Fibroblast of peridontal ligament (primary cell): ENCODE data around the gene COL23A1.

Experiments
- DNase-seq: peaks from one replicate; pipeline ENCODE4 v3.0.0-alpha.2; 2010; ENCODE audit errors: extremely low read depth

The COL23A1 gene

DNA sequence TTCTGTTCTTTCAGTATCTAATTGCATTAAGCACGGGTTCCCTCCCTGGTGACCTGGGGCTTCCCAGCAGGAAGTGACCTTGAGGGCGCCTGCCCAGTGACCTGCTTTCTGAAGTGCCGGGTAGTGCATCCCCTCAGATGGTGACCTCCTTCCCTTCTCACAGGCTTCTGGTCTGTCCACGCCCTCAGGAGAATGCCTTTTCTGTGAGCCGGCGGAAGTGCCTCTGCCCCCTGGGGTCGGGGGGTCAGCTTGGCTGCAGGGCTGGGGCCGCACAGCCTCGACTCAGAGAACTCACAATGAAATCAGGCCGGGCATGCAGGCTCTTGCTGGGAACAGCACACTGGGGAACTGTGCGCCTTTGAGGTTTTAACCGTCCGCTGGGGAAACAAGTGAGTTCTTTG, 233.1 kb downstream of the COL23A1 start:
- no peak for DNase-seq

DNA sequence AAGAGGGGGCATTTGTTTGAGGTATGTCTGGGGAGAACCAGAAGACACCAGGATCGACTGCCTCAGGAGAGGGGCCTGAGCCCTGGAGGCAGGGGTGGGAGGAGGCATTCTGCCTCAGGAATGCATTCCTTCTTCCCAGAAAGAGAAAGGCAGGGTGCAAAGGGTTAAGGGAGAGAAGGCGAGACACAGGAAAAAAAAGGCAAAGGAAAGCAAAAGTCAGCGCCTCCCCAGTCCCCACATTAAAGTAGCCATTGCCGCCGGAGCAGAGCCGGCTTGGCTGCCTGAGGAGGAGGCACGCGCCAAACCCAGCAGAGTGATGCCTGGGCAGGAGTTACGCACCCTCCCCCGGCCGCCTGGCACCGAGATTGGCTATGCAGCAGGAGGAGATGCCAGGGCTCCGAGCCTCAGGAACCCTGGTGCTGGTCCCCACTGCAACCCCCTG, 233.7 kb downstream of the COL23A1 start:
- no peak for DNase-seq

DNA sequence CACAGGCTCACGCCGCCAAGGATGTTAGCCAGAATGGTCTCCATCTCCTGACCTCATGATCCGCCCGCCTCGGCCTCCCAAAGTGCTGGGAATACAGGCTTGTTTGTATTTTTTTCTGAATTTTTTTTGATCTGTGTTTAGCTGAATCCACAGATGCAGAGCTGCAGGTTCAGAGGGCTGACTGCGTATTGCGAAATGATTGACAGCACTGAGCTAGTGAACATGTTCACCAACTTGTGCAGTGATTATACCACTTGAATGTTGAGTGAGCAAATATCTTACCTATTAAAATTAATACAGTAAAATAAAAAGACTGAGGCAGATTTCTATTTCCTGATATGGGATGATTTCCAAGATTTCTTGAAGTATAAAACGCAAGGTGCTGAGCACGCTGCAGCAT, 234.5 kb downstream of the COL23A1 start:
- DNase-seq = no peak

DNA sequence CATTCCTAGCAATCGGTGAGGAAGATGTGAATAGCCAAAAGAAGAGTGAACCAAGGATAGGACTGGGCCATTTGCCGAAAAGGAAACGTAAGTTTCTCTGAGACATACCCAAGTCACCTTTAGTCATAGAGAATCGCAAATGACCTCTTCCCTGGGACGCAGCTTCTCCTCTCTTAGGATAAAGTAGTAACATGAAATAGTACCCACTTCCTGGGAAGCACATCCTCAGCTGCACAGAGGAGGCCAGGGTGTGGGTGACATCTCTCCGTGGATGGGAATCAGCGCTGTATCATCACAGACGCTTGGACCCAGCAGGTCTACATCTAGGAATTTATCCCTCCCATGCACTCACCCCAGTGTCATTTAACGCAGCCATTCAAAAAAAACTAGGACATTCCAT, 236.7 kb downstream of the COL23A1 start:
- no peak for DNase-seq

DNA sequence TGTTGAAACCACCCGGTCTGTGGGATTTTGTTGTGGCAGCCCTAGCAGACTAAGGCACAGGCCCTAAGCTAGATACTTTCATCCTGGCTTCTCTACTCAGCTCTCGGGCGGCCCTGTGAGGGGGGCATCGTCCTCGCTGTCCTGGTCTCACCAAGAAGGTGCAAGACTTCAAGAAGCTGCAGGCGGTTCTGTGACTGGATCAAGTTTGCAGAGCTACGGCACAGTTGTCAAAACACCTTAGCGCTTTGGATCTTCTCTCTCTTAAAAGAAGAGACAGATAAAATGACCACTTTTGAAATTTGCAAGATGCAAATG, 238.2 kb downstream of the COL23A1 start:
- DNase-seq = no peak

DNA sequence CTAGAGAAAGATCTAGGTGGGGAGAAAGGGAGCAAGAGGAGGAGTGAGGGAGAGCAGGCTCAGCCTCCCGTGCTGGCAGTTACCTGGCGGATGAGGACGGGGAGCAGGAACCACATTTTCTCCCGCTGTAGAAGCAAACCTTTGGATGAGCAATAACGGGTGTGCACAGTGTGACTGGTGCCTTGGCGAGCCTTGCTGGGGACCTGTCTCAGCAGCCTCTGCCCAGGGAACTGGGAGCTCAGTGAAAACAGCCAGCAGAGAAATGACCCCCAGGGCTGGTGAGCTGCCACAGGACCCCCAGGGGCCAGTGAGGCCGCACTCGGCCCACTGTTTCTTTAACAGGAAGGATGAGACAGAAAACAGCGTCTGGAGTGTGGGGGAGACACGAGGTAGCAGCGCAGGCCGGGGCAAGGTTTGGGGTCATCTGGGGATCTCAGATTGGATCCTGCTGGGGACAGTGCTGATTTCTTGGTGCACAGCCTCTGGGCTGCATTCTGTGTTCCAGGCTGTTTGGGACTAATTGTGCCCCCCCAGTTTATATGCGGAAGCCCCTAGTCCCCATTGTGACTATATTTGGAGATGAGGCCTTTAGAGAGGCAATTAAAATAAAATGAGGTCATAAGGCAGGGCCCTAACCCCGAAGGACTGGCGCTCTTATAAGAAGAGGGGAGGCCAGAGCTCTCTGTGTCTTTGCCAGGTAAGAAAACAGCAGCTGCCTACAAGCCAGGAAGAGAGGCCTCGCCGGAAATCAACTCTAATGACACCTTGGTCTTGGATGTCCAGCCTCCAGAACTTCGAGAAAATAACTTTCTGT, 238.8 kb downstream of the COL23A1 start:
- no peak for DNase-seq

DNA sequence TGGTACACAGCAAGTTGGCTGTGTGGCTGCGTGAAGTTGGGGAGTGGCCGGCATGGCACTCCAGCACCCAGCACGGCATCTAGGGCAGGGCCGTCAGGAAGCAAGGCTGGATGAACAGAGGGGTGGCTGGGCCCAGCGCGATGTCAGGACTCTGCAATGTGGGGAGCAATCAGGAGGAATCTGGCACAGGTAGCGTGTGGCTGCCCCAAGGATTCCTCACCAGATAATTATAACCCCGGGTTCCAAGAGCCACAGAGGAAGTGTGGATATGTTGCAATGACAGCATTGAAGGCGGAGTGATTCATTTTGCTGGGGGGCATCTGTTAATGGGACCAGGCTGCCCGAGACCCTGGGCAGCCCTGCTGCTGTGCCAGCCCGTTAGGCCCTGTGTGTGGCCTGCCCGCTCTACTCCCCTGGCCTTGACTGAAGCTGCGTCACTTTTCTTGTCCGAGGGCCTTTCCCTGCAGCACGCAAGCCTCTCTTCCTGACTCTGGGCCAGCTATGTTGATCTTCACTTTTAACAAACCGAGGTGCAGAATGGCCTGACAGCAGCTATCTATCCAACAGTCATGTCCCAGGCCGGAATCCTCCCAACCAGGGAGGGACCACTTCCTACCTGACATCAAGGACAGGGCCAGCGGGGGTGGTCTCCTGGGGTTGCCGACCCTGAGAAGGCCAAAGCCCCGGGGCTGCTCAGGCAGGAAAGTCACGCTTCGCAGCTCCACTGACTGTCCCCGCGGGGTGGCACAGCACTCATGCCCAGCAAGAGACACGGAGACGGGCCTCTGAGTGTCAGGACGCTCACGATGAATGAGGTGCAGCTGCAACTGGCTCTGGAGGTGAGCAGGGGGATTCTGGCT, 239.6 kb downstream of the COL23A1 start:
- DNase-seq = no peak

DNA sequence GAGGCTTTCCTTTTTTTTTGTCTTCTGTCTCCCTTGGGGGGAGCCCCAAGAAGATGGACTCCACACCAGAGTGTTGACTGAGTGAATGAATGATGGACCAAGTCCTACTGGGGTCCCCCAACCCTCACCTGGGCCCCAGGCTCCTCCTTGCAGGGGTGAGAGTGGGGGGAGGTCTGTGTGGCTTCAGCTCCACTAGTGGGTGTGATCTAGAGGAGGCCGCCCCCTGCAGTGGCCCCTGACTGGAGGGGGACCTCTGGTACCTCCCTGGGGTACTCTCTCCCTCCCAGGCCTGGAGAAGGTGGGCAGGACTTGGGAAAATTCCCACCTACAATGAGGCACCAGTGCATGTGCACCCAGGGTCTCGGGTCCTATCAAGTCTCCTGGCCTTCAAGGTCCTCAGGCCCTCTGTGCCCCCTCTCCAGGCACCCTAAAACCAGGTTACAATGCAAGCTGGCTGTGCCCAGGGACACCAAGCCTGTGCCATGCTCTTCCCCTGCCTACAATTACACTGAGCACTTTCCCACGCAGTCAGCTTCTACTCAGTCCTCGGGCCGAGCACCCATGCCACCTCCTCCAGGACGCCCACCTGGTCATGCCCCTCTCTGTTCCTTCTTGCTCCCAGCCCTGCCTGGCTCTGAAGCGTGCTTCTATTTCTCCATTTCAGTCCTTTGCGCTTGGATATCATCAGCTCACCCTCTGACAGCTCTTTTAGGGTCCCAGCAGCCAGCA, 240.4 kb downstream of the COL23A1 start:
- DNase-seq = no peak

DNA sequence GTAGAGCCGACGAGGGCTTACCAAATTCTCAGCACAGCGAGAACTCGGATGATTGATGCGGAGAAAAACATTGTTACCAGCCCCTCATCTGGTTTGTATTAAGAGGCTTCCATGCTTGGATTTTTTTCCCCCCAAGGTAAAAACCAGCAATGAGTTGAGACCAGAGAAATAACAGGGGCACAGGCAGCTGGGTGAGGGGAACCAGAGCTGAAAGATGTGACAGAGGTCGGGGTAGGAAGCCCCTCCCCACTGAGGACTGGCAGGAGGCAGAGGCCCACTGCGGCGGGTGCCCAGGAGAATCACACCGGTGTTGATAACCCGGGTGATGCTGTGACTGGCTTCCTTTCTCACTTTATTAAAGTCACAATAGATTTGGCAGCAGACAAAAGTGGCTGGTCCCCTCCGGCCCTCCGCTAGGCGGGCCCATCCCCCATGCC, 241.1 kb downstream of the COL23A1 start:
- no peak for DNase-seq

DNA sequence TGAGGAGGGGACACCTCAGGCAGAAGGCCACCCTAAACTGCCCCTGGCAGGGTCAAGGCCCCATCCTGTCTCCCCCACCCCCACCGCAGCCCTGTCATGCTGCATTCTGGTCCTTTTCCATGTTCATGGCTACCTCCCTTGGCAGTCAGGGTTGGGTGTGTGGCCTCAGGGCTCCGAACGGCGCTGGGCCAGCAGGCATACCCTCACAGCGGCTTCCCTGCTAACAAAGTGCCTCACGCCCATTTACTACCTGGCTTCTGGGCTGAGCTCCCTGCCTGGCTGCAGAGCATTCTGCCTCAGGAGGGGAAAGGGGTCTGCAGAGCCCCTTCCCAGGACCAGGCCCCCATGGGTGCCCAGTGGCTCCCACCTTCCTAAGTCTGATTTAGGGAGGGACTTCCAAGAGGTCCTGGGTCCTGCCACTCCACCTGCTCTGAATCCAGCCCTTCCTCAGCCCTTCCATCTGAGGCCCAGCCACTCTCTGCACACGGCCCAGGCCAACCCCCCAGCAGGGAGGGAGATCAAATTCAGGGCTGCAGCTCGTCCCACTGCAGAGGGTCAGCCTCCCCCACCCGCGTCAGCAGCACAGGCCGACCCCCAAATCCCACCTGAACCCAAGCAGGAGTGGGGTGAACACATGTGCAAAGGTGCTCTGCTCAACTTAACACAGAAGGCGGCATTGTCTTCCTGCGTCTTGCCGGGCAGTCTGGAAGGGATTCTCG, 241.7 kb downstream of the COL23A1 start:
- DNase-seq = no peak

DNA sequence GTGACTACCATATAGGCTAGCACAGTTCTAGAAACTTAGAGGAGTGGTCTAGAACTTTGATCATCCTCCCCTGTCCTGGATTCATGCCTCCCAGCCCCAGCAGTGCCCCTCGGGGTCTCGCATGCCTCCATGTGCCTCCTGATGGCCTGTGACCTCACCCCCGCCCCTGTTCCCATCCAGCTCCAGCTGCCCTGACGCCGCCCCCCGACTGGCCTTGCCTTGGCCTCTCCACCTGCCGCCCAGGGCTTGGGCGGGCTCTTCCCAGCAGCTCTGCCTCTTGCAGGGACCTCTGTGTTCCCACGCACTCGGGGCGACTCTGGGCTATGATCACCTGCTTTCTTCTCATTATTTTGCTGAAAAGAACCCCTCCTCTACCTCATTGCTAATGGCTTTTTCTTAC, 242.2 kb downstream of the COL23A1 start:
- DNase-seq = no peak

DNA sequence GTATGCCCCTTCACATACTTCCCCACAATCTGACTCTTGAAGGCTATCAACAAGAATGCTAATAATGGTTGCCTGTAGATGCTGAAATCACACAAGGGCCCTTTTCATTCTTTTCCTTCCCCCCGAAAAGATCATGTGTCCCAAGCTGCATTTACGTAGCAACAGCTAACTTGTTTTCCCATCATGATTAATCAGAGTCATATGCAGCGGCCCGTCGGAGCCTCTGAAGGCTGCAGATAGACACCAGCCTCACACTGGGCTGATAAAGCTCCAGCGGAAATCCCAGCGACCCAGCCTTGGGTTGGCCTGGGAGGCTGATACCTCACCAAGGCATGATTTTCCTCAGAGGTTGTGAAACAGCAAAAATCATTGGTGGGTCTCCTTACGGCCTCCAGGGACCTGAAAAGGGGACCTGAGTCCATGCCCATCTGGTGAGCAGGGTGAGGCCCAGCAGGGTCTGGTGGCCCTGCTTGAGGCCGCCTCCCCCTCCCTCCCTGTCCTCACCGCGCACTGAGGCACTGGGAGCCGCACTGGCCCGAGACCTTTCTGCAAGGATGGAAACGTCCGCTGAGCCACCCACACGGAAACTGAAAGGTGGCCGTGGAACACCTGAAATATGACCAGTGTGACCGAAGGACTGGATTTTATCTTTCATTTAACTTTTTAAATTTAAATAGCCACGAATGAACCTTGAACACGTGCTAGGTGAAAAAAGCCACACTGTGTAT, 243.4 kb downstream of the COL23A1 start:
- no peak for DNase-seq

DNA sequence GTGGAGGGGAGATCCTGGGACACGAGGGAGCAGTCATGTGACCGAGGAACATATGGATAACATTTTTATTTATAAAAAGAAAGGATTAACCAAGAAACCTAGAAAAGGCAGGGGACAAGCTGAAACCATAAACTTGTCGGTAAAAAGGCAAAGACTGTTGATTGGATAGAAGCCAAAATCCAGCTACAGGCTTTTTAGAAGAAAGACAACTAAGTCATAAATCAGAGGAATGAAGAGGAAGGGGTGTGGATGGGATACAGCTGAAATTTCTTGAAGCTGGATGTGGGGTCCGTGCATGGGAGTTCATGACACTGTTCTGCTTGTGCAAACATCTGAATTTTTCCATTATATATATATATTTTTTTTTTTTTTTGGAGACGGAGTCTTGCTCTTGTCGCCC, 246.9 kb downstream of the COL23A1 start:
- no peak for DNase-seq

DNA sequence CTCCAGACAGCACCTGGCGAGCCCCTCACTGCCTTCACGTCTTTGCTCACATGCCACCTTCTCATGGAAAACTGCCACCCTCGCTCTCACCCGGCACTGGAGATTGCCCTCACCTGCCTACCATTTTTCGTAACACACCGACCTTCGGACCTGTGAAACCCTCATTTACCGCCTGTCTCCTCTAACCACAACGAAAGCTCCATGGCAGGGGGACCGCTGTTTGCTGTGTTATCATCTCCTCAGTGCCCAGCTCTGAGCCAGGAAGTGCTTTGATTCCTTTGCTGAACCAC, 248.4 kb downstream of the COL23A1 start:
- DNase-seq = no peak

DNA sequence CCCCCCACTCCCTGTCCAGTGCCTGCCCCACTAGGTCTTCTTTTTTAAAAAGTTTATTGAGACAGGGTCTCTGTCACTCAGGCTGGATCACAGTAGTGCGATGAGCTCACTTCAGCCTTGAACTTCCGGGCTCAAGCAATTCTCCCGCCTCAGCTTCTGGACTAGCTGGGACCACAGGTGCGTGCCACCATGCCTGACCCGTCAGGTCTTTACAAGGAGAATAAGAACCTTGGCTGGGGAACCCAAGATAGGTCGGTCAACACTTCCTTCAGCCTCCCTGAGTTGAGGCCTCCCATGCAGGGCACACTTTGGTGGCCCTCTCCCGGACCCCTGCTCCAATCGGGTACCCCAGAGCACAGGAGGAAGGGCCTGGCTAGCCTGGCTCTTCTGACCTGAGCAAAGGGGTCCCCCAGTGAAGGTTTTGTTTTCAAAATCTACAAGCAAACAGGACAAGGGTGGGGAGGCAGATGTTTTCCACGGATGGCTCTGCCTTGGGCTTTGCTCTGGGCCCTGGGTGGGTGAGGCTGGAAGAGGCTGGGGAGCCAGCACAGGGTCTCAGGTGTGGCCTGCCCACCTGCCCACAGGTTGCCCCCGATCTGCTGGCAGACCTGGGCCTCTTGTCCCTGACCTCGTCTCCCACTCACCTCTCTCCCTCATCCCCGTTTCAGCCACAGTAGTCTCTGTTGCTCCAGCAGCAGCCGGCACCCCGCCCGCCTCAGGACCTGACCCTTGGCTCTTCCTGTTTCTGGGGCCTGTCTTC, 248.9 kb downstream of the COL23A1 start:
- DNase-seq = no peak

DNA sequence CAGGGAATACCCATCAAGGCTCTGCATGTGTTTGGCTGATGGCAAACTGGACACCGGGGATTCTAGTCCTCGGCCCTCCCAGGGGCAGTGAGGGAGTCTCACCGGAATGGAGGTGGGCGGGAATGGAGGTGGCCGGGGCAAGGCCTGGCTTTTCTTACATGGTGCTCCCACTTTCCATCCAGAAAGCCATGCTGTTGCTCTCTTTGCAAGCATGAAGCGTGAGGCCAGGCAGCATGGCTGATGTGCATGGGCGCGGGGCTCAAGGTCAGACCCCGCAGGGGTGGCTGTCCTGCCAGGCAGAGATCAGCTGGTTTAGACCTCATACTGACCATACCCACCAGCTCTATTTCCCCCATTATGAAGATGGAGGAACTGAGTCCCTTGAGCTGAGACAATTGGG, 249.6 kb downstream of the COL23A1 start:
- no peak for DNase-seq

DNA sequence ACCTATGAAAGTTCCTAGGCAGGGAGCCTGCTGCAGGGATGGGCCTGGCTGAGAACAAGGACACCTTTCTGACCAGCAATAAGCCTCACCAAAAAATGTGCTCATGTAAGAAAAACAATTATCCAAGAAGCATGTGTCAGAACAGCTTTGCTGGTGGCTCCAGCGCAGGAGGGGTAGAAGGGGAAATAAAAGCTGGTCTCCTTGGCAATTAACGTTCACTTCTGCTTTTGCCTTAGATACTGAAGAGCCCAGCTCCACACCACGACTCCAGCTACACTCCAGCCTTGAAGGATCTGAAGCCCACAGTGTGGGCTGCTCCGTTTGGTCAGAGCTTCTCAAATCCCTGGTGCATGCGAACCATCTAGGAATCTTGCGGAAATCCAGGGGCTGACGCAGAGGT, 250.0 kb downstream of the COL23A1 start:
- no peak for DNase-seq

DNA sequence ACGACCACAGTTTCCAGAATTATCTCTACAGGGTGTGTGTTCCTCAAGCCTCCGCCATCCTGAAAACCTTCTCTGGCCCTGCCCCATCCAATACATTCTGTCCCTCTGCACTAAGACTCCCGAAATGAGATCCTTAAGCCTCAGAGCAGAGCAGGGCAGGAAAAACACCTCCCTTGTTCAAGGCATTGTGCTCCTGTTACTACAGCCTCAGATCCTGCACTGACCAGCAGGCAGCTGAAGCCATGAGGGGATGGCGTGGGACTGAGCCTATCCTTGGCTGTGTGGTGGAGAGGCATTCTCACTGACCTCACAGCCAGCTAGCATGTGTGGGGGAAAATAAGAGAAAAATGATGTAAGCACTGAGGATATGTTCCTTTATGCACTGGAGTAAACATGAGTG, 250.9 kb downstream of the COL23A1 start:
- no peak for DNase-seq

DNA sequence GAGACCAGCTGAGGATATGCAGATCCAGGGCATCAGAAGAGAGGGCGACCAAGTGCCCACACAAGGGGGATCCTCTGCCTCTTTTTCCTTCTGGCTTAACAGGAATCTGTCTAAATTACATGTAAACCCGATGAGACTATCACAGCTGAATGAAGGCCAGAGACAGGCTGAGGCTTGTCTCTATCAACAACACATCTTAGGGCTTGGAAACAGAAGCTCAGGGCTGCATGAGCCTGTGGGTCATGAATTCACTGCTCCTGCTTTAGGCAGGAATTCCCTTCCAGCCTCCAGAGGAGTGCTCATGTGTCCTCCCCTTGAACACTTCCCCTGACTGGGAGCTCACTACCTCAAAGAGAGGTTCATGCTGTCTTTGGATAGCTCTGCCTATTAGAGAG, 251.4 kb downstream of the COL23A1 start:
- no peak for DNase-seq

DNA sequence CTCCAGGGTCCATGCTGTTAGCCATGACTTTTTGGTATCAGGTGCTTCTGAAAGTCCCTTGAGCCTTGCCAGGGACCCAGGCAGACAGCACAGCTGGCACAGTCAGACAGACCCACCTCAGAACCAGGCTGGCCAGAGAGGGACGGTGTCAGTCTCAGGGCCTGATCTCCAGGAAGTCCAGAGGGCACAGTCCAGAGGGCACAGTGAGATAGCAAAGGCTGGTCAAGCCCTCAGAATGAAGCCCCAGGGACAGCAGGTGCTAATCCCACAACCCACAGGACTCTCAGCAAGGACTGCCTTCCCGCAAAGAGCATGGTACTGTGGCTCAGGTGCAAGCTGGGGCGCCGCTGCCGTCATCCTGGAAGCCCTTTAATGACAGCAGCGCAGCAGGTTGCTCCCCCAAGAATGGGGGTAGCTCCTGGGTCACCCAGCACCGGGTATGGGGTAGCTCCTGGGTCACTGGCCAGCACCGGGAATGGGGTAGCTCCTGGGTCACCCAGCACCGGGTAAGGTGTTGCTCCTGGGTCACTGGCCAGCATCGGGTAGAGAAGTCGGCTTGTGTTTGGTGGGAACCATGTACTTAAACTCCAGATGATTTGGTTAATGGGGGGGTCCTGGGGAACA, 252.0 kb downstream of the COL23A1 start:
- DNase-seq = no peak
